ENCODE measurements around the gene ACSM2B.
"Not testable (repeated sequence)": the region's sequence is repeated elsewhere in the genome, so short reads cannot be mapped to it uniquely, and the experiment has no call there.

ACSM2B gene

DNA sequence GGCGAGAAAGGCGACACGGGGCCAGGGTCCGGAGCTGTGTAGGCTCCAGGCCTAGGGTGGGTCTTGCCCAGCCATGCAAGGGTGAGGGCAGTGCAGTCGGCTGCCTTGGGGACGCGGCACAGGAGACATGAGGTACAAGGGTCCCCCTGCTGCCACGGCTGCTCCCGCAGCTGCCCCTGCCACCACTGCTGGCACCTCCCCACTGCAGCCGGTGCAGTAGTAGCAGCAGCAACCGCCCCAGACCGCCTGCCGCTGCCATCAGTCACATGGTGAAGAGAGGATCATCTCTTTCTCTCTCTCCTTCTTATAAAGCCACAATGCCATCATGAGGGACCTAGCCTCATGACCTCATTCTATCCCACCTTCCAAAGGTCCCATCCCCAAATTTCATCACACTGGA is 44.4 kb downstream of the ACSM2B start:
- H3K27ac ChIP-seq (ENCODE audit: low read length); H3K36me3 ChIP-seq (replicated peaks; ENCODE audit: insufficient read depth, low read length); H4K20me1 ChIP-seq (ENCODE audit: insufficient read depth, low read length); H3K9me3 ChIP-seq (replicated peaks; ENCODE audit: insufficient read depth, low read length); H3K79me2 ChIP-seq (ENCODE audit: low read length); DNase-seq; H3K9ac ChIP-seq (ENCODE audit: low read length); H3K4me3 ChIP-seq (ENCODE audit: low read length); H3K27me3 ChIP-seq (replicated peaks; ENCODE audit: insufficient read depth, low read length); H3K4me1 ChIP-seq (ENCODE audit: low read length); H3F3A ChIP-seq (ENCODE audit: insufficient read depth, low read length); H3K9me2 ChIP-seq (replicated peaks; ENCODE audit: insufficient read depth, low read length); H3K4me2 ChIP-seq (ENCODE audit: low read depth, low read length); H2AFZ ChIP-seq (ENCODE audit: low read length): not testable (repeated sequence)

DNA sequence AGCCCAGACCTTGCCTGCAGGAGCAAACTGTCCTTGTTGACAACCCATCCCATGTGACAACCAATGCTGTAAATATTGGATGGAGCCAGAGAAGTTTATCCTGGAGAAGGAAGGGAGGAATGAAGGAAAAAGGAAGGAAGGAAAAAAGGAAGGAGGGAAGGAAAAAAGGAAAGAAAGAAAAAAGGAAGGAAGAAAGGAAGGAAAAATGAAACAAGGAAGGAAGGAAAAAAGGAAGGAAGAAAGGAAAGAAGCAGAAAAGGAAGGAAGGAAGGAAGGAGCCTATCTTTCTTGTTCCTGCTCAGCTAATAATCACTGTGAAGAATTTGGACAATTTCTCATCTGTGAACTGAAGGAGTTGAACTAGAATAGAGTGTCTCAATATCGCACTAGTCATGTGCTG is 56.1 kb downstream of the ACSM2B start:
- H4K20me1 ChIP-seq (ENCODE audit: insufficient read depth, low read length): no peaks in the 10 kb centered on the region
- no peak for DNase-seq
- H2AFZ ChIP-seq (ENCODE audit: low read length): no peak overlapping the region
- no peak overlapping the region for H3K4me3 ChIP-seq (ENCODE audit: low read length)
- no peaks in the 10 kb centered on the region for H3K9me3 ChIP-seq (replicated peaks; ENCODE audit: insufficient read depth, low read length)
- no peaks in the 10 kb centered on the region for H3K79me2 ChIP-seq (ENCODE audit: low read length)
- no peak overlapping the region for H3K27ac ChIP-seq (ENCODE audit: low read length)
- no peaks in the 10 kb centered on the region for H3F3A ChIP-seq (ENCODE audit: insufficient read depth, low read length)
- no peak for TF ChIP-seq EZH2phosphoT487 (IDR thresholded peaks at IDR 0.05; ENCODE audit: low read length)
- TF ChIP-seq, protein P1, sequence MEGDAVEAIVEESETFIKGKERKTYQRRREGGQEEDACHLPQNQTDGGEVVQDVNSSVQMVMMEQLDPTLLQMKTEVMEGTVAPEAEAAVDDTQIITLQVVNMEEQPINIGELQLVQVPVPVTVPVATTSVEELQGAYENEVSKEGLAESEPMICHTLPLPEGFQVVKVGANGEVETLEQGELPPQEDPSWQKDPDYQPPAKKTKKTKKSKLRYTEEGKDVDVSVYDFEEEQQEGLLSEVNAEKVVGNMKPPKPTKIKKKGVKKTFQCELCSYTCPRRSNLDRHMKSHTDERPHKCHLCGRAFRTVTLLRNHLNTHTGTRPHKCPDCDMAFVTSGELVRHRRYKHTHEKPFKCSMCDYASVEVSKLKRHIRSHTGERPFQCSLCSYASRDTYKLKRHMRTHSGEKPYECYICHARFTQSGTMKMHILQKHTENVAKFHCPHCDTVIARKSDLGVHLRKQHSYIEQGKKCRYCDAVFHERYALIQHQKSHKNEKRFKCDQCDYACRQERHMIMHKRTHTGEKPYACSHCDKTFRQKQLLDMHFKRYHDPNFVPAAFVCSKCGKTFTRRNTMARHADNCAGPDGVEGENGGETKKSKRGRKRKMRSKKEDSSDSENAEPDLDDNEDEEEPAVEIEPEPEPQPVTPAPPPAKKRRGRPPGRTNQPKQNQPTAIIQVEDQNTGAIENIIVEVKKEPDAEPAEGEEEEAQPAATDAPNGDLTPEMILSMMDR (IDR thresholded peaks at IDR 0.05; ENCODE audit: low read length): no peak
- no peak overlapping the region for H3K9ac ChIP-seq (ENCODE audit: low read length)
- no peaks in the 10 kb centered on the region for H3K36me3 ChIP-seq (replicated peaks; ENCODE audit: insufficient read depth, low read length)
- H3K4me1 ChIP-seq (ENCODE audit: low read length): no peaks in the 10 kb centered on the region
- no peak overlapping the region for H3K4me2 ChIP-seq (ENCODE audit: low read depth, low read length)
- no peaks in the 10 kb centered on the region for H3K27me3 ChIP-seq (replicated peaks; ENCODE audit: insufficient read depth, low read length)
- no peaks in the 10 kb centered on the region for H3K9me2 ChIP-seq (replicated peaks; ENCODE audit: insufficient read depth, low read length)

DNA sequence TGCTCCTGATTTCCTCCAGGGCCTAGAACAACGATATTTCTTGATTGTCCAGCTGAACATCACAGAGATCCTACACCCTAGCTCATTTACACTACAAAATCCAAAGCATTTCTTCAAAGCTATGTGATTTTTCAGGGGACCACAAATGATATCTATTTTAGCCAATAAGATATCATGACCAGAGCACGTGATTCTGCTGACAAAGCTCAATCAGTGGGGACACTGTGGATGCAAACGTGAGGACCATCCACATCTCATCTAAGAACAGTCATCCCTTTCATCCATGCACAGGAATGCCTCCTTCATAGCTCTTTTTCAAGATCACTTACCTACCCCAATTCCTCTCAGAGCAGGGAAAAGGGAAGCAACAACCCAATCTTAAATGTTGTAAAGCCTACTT is 56.9 kb downstream of the ACSM2B start:
- no peaks in the 10 kb centered on the region for H3K27me3 ChIP-seq (replicated peaks; ENCODE audit: insufficient read depth, low read length)
- H3K36me3 ChIP-seq (replicated peaks; ENCODE audit: insufficient read depth, low read length): no peaks in the 10 kb centered on the region
- TF ChIP-seq EZH2 (optimal IDR thresholded peaks at IDR 0.05; ENCODE audit: low read depth, low read length) (no peak), EZH2phosphoT487 (IDR thresholded peaks at IDR 0.05; ENCODE audit: low read length) (no peak)
- TF ChIP-seq, protein P1 (IDR thresholded peaks at IDR 0.05; ENCODE audit: low read length): no peak
- H3K9me3 ChIP-seq (replicated peaks; ENCODE audit: insufficient read depth, low read length): no peaks in the 10 kb centered on the region
- no peak overlapping the region for H3K27ac ChIP-seq (ENCODE audit: low read length)
- no peaks in the 10 kb centered on the region for H3F3A ChIP-seq (ENCODE audit: insufficient read depth, low read length)
- no peak for DNase-seq
- no peak overlapping the region for H3K4me3 ChIP-seq (ENCODE audit: low read length)
- H3K4me2 ChIP-seq (ENCODE audit: low read depth, low read length): no peak overlapping the region
- H3K79me2 ChIP-seq (ENCODE audit: low read length): no peaks in the 10 kb centered on the region
- H4K20me1 ChIP-seq (ENCODE audit: insufficient read depth, low read length): no peaks in the 10 kb centered on the region
- no peak overlapping the region for H3K9ac ChIP-seq (ENCODE audit: low read length)
- no peaks in the 10 kb centered on the region for H3K4me1 ChIP-seq (ENCODE audit: low read length)
- H3K9me2 ChIP-seq (replicated peaks; ENCODE audit: insufficient read depth, low read length): no peaks in the 10 kb centered on the region
- H2AFZ ChIP-seq (ENCODE audit: low read length): no peak overlapping the region

DNA sequence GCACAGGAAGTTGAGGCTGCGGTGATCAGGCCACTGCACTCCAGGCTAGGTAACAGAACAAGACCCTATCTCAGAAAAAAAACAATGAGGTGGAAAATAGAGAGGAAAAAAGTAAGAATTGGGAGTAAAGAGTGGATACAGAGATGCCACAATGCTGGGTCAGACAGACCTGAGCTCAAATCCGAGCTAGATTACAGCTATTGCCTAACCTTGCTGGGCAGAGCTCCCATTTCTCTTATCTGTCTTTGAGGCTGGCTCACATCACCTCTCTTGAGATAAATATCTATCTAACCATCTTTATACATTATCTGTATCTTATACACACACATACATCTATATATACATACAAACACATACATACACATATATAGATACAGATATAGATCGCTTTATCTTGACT is 59.0 kb downstream of the ACSM2B start:
- H3K4me3 ChIP-seq (ENCODE audit: low read length): no peak overlapping the region
- TF ChIP-seq EZH2 (optimal IDR thresholded peaks at IDR 0.05; ENCODE audit: low read depth, low read length): no peak
- no peak for TF ChIP-seq EZH2phosphoT487 (IDR thresholded peaks at IDR 0.05; ENCODE audit: low read length)
- TF ChIP-seq, protein P1 (IDR thresholded peaks at IDR 0.05; ENCODE audit: low read length): no peak
- H4K20me1 ChIP-seq (ENCODE audit: insufficient read depth, low read length): no peaks in the 10 kb centered on the region
- H3F3A ChIP-seq (ENCODE audit: insufficient read depth, low read length): no peaks in the 10 kb centered on the region
- no peak overlapping the region for H2AFZ ChIP-seq (ENCODE audit: low read length)
- no peaks in the 10 kb centered on the region for H3K79me2 ChIP-seq (ENCODE audit: low read length)
- no peaks in the 10 kb centered on the region for H3K4me1 ChIP-seq (ENCODE audit: low read length)
- H3K27me3 ChIP-seq (replicated peaks; ENCODE audit: insufficient read depth, low read length): no peaks in the 10 kb centered on the region
- no peaks in the 10 kb centered on the region for H3K9me2 ChIP-seq (replicated peaks; ENCODE audit: insufficient read depth, low read length)
- DNase-seq: no peak
- no peaks in the 10 kb centered on the region for H3K9me3 ChIP-seq (replicated peaks; ENCODE audit: insufficient read depth, low read length)
- H3K27ac ChIP-seq (ENCODE audit: low read length): no peak overlapping the region
- no peak overlapping the region for H3K9ac ChIP-seq (ENCODE audit: low read length)
- H3K4me2 ChIP-seq (ENCODE audit: low read depth, low read length): no peak overlapping the region
- H3K36me3 ChIP-seq (replicated peaks; ENCODE audit: insufficient read depth, low read length): no peaks in the 10 kb centered on the region

Data from MM.1S (cell line).